ENCODE data around the gene DNAAF1.

DNA sequence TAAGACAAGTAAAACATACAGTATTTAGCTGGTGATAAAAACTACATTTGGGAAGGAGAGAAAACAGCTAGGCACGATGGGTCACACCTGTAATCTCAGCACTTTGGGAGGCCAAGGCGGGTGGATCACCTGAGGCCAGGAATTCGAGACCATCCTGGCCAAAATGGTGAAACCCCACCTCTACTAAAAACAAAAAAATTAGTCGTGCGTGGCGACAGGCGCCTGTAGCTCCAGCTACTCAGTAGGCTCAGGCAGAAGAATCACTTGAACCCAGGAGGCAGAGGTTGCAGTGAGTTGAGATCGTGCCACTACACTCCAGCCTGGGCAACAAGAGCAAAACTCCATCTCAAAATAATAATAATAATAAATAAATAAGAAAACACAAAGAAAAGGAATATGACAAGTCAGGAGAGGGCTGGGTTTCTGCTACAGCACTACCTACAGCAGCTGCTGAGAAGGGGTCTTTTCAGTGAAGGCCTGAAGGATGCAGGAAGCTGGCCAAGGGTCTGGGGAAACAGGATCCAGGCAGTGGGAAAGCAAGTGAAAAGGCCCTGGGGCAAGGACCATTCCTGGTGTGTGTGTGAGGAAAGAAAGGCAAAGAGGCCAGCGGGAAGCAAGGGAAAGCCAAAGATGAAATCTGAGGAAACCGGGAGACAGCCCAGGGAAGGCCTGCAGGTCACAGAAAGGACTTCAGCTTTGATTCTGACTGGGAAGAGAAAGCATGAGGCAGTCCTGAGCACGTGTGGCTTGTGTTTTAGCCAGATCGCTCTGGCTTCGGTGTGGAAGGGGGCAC, 39.0 kb upstream of the DNAAF1 start:
- TF ChIP-seq POLR2AphosphoS5 (IDR thresholded peaks at IDR 0.05) = no peak
- TF ChIP-seq, protein P1, sequence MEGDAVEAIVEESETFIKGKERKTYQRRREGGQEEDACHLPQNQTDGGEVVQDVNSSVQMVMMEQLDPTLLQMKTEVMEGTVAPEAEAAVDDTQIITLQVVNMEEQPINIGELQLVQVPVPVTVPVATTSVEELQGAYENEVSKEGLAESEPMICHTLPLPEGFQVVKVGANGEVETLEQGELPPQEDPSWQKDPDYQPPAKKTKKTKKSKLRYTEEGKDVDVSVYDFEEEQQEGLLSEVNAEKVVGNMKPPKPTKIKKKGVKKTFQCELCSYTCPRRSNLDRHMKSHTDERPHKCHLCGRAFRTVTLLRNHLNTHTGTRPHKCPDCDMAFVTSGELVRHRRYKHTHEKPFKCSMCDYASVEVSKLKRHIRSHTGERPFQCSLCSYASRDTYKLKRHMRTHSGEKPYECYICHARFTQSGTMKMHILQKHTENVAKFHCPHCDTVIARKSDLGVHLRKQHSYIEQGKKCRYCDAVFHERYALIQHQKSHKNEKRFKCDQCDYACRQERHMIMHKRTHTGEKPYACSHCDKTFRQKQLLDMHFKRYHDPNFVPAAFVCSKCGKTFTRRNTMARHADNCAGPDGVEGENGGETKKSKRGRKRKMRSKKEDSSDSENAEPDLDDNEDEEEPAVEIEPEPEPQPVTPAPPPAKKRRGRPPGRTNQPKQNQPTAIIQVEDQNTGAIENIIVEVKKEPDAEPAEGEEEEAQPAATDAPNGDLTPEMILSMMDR (IDR thresholded peaks at IDR 0.05) = no peak

Measured in transverse colon (tissue), 4 donors.